ENCODE results near the gene SNED1. TPM values are rescaled to one million over a fixed set of nuclear protein-coding genes. Genes with fewer than 3 reads are reported as not detected.

Gene SNED1
- total RNA-seq, 1 donor from 2014 or later, result 0.26 TPM

GRCh38 chr2:241087420-241088268, 89.2 kb downstream of the SNED1 start:
- no peak for TF ChIP-seq CTCF (IDR thresholded peaks at IDR 0.05; ENCODE audit: insufficient read depth, low read length, severe bottlenecking)
- H3K27me3 ChIP-seq (ENCODE audit: control insufficient read depth, insufficient read depth, low read length), result no peaks in the 10 kb centered on the region
- DNase-seq (ENCODE audit: low read depth) (no peak), FAIRE-seq (no peak)
- H3K4me3 ChIP-seq (ENCODE audit: low read depth, low read length), result no peak overlapping the region
- peaks cover 35% of the 10 kb centered on the region for H3K36me3 ChIP-seq (ENCODE audit: control insufficient read depth, insufficient read depth, low read length)

- FAIRE-seq (no peak), DNase-seq (ENCODE audit: low read depth) (no peak)
- no peaks in the 10 kb centered on the region for H3K27me3 ChIP-seq (ENCODE audit: control insufficient read depth, insufficient read depth, low read length)
- no peak for TF ChIP-seq CTCF (IDR thresholded peaks at IDR 0.05; ENCODE audit: insufficient read depth, low read length, severe bottlenecking)
- peaks cover 38% of the 10 kb centered on the region for H3K36me3 ChIP-seq (ENCODE audit: control insufficient read depth, insufficient read depth, low read length)
- no peak overlapping the region for H3K4me3 ChIP-seq (ENCODE audit: low read depth, low read length)
These were observed 90.0 kb downstream of the SNED1 start for GRCh38 chr2:241088376-241088775.

GRCh38 chr2:241088791-241089732, 90.6 kb downstream of the SNED1 start:
- Histone ChIP-seq H3K36me3 (ENCODE audit: control insufficient read depth, insufficient read depth, low read length) (peaks cover 40% of the 10 kb centered on the region), H3K27me3 (ENCODE audit: control insufficient read depth, insufficient read depth, low read length) (no peaks in the 10 kb centered on the region), H3K4me3 (ENCODE audit: low read depth, low read length) (no peak overlapping the region)
- no peak for TF ChIP-seq CTCF (IDR thresholded peaks at IDR 0.05; ENCODE audit: insufficient read depth, low read length, severe bottlenecking)
- DNase-seq (ENCODE audit: low read depth) (no peak), FAIRE-seq (no peak)

- Histone ChIP-seq H3K4me3 (ENCODE audit: low read depth, low read length) (no peak overlapping the region), H3K27me3 (ENCODE audit: control insufficient read depth, insufficient read depth, low read length) (no peaks in the 10 kb centered on the region), H3K36me3 (ENCODE audit: control insufficient read depth, insufficient read depth, low read length) (peaks cover 43% of the 10 kb centered on the region)
- no peak for FAIRE-seq
- no peak for TF ChIP-seq CTCF (IDR thresholded peaks at IDR 0.05; ENCODE audit: insufficient read depth, low read length, severe bottlenecking)
- no peak for DNase-seq (ENCODE audit: low read depth)
These were observed 92.8 kb downstream of the SNED1 start for GRCh38 chr2:241091201-241091600.

- no peak for DNase-seq (ENCODE audit: low read depth)
- FAIRE-seq, result no peak
- TF ChIP-seq CTCF (IDR thresholded peaks at IDR 0.05; ENCODE audit: insufficient read depth, low read length, severe bottlenecking), result no peak
- H3K36me3 ChIP-seq (ENCODE audit: control insufficient read depth, insufficient read depth, low read length), result peaks cover 38% of the 10 kb centered on the region
- no peak overlapping the region for H3K4me3 ChIP-seq (ENCODE audit: low read depth, low read length)
- H3K27me3 ChIP-seq (ENCODE audit: control insufficient read depth, insufficient read depth, low read length), result no peaks in the 10 kb centered on the region
These were observed 93.5 kb downstream of the SNED1 start for GRCh38 chr2:241091734-241092445.
